GM23338 (cell line): Measurements from ENCODE around the gene HAUS8. TPM values are rescaled to one million over a fixed set of nuclear protein-coding genes. Genes with fewer than 3 reads are reported as not detected.

Experiments
- ATAC-seq: fragments of 200-7000 bp; cut with Tn5 transposase; 3 replicates; pipeline ENCODE4 v1.9.1; 2020
- DNase-seq: peaks from one replicate; pipeline ENCODE4 v3.0.0-alpha.2; 2015; ENCODE audit warnings: low spot score
- H2AFZ ChIP-seq: fragments of 200-600 bp; sonication (generic); 2 replicates; pipeline ENCODE4 v1.8.0; 2016; ENCODE audit warnings: antibody characterized with exemption, mild to moderate bottlenecking, moderate library complexity
- H3F3A ChIP-seq: fragments of 200-600 bp; sonication (generic); replicated peaks from 2 replicates; pipeline ENCODE4 v1.8.0; 2017; ENCODE audit warnings: antibody characterized with exemption, mixed run types, low read depth
- H3K27ac ChIP-seq: fragments of 200-600 bp; sonication (generic); 2 replicates; pipeline ENCODE4 v1.6.1; 2016; ENCODE audit warnings: low read depth
- H3K27me3 ChIP-seq: fragments of 200-600 bp; sonication (generic); 2 replicates; pipeline ENCODE4 v1.8.0; 2016; ENCODE audit warnings: mild to moderate bottlenecking, mixed run types, moderate library complexity; ENCODE audit not compliant: insufficient read depth
- H3K36me3 ChIP-seq: fragments of 200-600 bp; sonication (generic); 2 replicates; pipeline ENCODE4 v1.8.0; 2016; ENCODE audit warnings: mild to moderate bottlenecking; ENCODE audit not compliant: insufficient read depth
- H3K4me1 ChIP-seq: fragments of 200-600 bp; sonication (generic); 2 replicates; pipeline ENCODE4 v1.8.0; 2016; ENCODE audit warnings: mild to moderate bottlenecking, moderate library complexity; ENCODE audit not compliant: insufficient read depth
- H3K4me2 ChIP-seq: fragments of 200-600 bp; sonication (generic); 2 replicates; pipeline ENCODE4 v1.7.1; 2017; ENCODE audit warnings: mixed run types
- H3K4me3 ChIP-seq: fragments of 200-600 bp; sonication (generic); 2 replicates; pipeline ENCODE4 v1.6.1; 2016; ENCODE audit warnings: mixed run types
- H3K79me2 ChIP-seq: fragments of 200-600 bp; sonication (generic); replicated peaks from 2 replicates; pipeline ENCODE4 v1.8.0; 2017; ENCODE audit warnings: mild to moderate bottlenecking; ENCODE audit not compliant: insufficient read depth
- H3K9me2 ChIP-seq: fragments of 200-600 bp; sonication (generic); 2 replicates; pipeline ENCODE4 v1.8.0; 2017; ENCODE audit not compliant: insufficient read depth
- H4K20me1 ChIP-seq: fragments of 200-600 bp; sonication (generic); replicated peaks from 2 replicates; pipeline ENCODE4 v1.8.0; 2017; ENCODE audit warnings: mild to moderate bottlenecking; ENCODE audit not compliant: insufficient read depth
- H3K27ac Mint-ChIP-seq: 2 replicates; pipeline ENCODE4 v1.8.0; 2020; ENCODE audit warnings: inconsistent platforms, mild to moderate bottlenecking, moderate library complexity, mixed read lengths
- H3K27me3 Mint-ChIP-seq: 3 replicates; pipeline ENCODE4 v1.8.0; 2022; ENCODE audit warnings: low read depth, mild to moderate bottlenecking, moderate library complexity, mixed read lengths, inconsistent platforms; ENCODE audit not compliant: insufficient read depth, poor library complexity
- H3K36me3 Mint-ChIP-seq: 3 replicates; pipeline ENCODE4 v1.8.0; 2021; ENCODE audit warnings: low read depth, mild to moderate bottlenecking, inconsistent platforms, moderate library complexity, mixed read lengths
- H3K4me1 Mint-ChIP-seq: 3 replicates; pipeline ENCODE4 v1.8.0; 2020; ENCODE audit warnings: mild to moderate bottlenecking, inconsistent platforms, mixed read lengths
- H3K4me3 Mint-ChIP-seq: 3 replicates; pipeline ENCODE4 v1.8.0; 2021; ENCODE audit warnings: moderate library complexity, mild to moderate bottlenecking, inconsistent platforms, mixed read lengths
- H3K9me3 Mint-ChIP-seq: 3 replicates; pipeline ENCODE4 v1.8.0; 2020; ENCODE audit warnings: moderate library complexity, mild to moderate bottlenecking, inconsistent platforms, mixed read lengths
- CREB1 ChIP-seq: fragments of 250-450 bp; sonication (Bioruptor Pico); IDR thresholded peaks from 2 replicates; pipeline ENCODE4 v1.5.0; 2020; ENCODE audit warnings: low read depth, mild to moderate bottlenecking, moderate library complexity
- EZH2 ChIP-seq: fragments of 200-600 bp; sonication (generic); IDR thresholded peaks from one replicate; pipeline ENCODE4 v1.8.0; 2017; ENCODE audit warnings: antibody characterized with exemption, mild to moderate bottlenecking, low read depth; ENCODE audit not compliant: unreplicated experiment
- EZH2phosphoT487 ChIP-seq: fragments of 200-600 bp; sonication (generic); IDR thresholded peaks from one replicate; pipeline ENCODE4 v1.8.1; 2018; ENCODE audit warnings: antibody characterized with exemption; ENCODE audit not compliant: unreplicated experiment
- JUNB ChIP-seq: IDR thresholded peaks from one replicate; pipeline ENCODE4 v1.6.1; 2016; ENCODE audit warnings: antibody characterized with exemption; ENCODE audit not compliant: unreplicated experiment
- NANOG ChIP-seq: IDR thresholded peaks from 2 replicates; pipeline ENCODE4 v1.6.1; 2016; ENCODE audit warnings: antibody characterized with exemption, borderline replicate concordance
- POLR2AphosphoS5 ChIP-seq: IDR thresholded peaks from 2 replicates; pipeline ENCODE4 v1.6.1; 2016; ENCODE audit warnings: antibody characterized with exemption, low read depth
- STAT1 ChIP-seq: IDR thresholded peaks from one replicate; pipeline ENCODE4 v1.6.1; 2016; ENCODE audit warnings: antibody characterized with exemption; ENCODE audit not compliant: unreplicated experiment
- polyA plus RNA-seq: library from polyadenylated mRNA; unstranded; fragments of >200 nt; fragmentation: Nextera tagmentation; extraction: Ambion mirVana; gene quantifications from 2 replicates; pipeline ENCODE4 v1.2.1, GENCODE V29; 2016
- total RNA-seq: library from RNA; depleted of rRNA; stranded (reverse); fragments of >200 nt; shearing (Covaris generic); gene quantifications from 2 replicates; pipeline ENCODE4 v1.2.3, GENCODE V29; 2014
- TF ChIP-seq, protein P1 (sequence below): fragments of 250-450 bp; sonication (Bioruptor Pico); IDR thresholded peaks from 2 replicates; pipeline ENCODE4 v1.5.0; 2020; ENCODE audit warnings: mild to moderate bottlenecking, moderate library complexity
- TF ChIP-seq, protein P2 (sequence below), 2 experiments: fragments of 200-600 bp in 1 of 2; sonication (generic) in 1 of 2; conservative IDR thresholded peaks; 2 replicates each; pipeline versions ENCODE4 v1.5.1 to v1.6.1; 2016 to 2017; ENCODE audit warnings: antibody characterized with exemption in 2 of 2, low read depth in 2 of 2, mild to moderate bottlenecking in 2 of 2, moderate library complexity in 1 of 2
- TF ChIP-seq, protein P3 (sequence below): IDR thresholded peaks from 2 replicates; pipeline ENCODE4 v1.6.1; 2016; ENCODE audit warnings: antibody characterized with exemption

HAUS8 gene
- total and polyA plus RNA-seq, 2 experiments from 2014 or later, result 11.1 to 33.3 TPM

DNA sequence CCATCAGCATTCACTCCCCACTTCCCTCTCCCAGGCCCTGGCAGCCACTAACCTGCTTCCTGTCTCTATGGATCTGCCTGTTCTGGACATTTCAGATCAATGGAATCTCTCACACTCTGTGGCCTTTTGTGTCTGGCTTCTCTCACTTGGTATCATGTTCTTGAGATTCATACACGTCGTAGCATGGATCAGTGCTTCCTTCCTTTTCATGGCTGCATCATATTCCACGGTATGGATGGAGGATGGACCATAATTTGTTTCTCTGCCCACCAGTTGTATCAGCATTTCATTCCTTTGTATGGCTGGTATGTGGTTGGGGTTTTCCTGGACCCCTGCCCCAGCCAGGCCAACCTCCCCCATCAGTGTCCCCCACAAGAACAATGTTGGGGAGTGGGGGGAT is 36.5 kb upstream of the HAUS8 start (continued):
- TF ChIP-seq, protein P1, sequence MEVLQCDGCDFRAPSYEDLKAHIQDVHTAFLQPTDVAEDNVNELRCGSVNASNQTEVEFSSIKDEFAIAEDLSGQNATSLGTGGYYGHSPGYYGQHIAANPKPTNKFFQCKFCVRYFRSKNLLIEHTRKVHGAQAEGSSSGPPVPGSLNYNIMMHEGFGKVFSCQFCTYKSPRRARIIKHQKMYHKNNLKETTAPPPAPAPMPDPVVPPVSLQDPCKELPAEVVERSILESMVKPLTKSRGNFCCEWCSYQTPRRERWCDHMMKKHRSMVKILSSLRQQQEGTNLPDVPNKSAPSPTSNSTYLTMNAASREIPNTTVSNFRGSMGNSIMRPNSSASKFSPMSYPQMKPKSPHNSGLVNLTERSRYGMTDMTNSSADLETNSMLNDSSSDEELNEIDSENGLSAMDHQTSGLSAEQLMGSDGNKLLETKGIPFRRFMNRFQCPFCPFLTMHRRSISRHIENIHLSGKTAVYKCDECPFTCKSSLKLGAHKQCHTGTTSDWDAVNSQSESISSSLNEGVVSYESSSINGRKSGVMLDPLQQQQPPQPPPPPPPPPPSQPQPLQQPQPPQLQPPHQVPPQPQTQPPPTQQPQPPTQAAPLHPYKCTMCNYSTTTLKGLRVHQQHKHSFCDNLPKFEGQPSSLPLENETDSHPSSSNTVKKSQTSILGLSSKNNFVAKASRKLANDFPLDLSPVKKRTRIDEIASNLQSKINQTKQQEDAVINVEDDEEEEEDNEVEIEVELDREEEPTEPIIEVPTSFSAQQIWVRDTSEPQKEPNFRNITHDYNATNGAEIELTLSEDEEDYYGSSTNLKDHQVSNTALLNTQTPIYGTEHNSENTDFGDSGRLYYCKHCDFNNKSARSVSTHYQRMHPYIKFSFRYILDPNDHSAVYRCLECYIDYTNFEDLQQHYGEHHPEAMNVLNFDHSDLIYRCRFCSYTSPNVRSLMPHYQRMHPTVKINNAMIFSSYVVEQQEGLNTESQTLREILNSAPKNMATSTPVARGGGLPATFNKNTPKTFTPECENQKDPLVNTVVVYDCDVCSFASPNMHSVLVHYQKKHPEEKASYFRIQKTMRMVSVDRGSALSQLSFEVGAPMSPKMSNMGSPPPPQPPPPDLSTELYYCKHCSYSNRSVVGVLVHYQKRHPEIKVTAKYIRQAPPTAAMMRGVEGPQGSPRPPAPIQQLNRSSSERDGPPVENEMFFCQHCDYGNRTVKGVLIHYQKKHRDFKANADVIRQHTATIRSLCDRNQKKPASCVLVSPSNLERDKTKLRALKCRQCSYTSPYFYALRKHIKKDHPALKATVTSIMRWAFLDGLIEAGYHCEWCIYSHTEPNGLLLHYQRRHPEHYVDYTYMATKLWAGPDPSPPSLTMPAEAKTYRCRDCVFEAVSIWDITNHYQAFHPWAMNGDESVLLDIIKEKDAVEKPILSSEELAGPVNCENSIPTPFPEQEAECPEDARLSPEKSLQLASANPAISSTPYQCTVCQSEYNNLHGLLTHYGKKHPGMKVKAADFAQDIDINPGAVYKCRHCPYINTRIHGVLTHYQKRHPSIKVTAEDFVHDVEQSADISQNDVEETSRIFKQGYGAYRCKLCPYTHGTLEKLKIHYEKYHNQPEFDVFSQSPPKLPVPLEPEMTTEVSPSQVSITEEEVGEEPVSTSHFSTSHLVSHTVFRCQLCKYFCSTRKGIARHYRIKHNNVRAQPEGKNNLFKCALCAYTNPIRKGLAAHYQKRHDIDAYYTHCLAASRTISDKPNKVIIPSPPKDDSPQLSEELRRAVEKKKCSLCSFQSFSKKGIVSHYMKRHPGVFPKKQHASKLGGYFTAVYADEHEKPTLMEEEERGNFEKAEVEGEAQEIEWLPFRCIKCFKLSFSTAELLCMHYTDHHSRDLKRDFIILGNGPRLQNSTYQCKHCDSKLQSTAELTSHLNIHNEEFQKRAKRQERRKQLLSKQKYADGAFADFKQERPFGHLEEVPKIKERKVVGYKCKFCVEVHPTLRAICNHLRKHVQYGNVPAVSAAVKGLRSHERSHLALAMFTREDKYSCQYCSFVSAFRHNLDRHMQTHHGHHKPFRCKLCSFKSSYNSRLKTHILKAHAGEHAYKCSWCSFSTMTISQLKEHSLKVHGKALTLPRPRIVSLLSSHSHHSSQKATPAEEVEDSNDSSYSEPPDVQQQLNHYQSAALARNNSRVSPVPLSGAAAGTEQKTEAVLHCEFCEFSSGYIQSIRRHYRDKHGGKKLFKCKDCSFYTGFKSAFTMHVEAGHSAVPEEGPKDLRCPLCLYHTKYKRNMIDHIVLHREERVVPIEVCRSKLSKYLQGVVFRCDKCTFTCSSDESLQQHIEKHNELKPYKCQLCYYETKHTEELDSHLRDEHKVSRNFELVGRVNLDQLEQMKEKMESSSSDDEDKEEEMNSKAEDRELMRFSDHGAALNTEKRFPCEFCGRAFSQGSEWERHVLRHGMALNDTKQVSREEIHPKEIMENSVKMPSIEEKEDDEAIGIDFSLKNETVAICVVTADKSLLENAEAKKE (CRISPR knock-in tag), result no peak
- no peak for TF ChIP-seq POLR2AphosphoS5
- TF ChIP-seq CREB1 (CRISPR knock-in tag), result no peak
- no peak for TF ChIP-seq EZH2
- TF ChIP-seq STAT1, result no peak
- TF ChIP-seq EZH2phosphoT487, result no peak
- no peak for TF ChIP-seq NANOG
- TF ChIP-seq, protein P2, sequence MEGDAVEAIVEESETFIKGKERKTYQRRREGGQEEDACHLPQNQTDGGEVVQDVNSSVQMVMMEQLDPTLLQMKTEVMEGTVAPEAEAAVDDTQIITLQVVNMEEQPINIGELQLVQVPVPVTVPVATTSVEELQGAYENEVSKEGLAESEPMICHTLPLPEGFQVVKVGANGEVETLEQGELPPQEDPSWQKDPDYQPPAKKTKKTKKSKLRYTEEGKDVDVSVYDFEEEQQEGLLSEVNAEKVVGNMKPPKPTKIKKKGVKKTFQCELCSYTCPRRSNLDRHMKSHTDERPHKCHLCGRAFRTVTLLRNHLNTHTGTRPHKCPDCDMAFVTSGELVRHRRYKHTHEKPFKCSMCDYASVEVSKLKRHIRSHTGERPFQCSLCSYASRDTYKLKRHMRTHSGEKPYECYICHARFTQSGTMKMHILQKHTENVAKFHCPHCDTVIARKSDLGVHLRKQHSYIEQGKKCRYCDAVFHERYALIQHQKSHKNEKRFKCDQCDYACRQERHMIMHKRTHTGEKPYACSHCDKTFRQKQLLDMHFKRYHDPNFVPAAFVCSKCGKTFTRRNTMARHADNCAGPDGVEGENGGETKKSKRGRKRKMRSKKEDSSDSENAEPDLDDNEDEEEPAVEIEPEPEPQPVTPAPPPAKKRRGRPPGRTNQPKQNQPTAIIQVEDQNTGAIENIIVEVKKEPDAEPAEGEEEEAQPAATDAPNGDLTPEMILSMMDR (conservative IDR thresholded peaks at IDR 0.05; ENCODE audit: low read depth in 2 of 2), result no peak

DNA sequence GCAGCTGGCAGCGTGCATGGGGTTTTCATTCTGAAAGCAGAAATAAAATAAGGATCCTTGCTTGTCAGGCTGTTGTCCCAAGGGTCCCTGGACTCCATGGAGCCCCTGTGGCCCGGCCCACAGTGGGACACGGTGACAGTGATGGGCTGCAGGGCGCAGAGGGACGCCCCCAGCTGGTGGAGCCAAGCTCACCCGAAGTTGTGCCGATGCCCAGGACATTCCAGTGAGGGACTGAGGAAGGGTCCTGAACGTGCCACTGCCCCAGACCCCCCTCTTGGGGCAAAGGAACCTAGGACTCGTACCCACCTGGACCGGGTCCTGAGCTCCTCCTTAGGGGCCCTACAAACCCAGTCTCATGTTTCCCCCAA is 35.3 kb upstream of the HAUS8 start:
- Mint-ChIP-seq H3K9me3 (no peaks in the 10 kb centered on the region; the same call in 2 of the 3 replicates), H3K4me3 (no peak overlapping the region), H3K27me3 (peaks cover 11% of the 10 kb centered on the region), H3K27ac (no peak overlapping the region), H3K36me3 (peaks cover 15% of the 10 kb centered on the region), H3K4me1 (peaks cover 38% of the 10 kb centered on the region)
- Histone ChIP-seq H2AFZ (no peak overlapping the region), H3F3A (peaks cover 8% of the 10 kb centered on the region), H3K4me2 (no peak overlapping the region), H4K20me1 (peaks cover 3% of the 10 kb centered on the region; the same call in 1 of the 2 replicates), H3K9me2 (no peaks in the 10 kb centered on the region), H3K4me1 (peaks cover 24% of the 10 kb centered on the region), H3K4me3 (no peak overlapping the region), H3K27me3 (no peaks in the 10 kb centered on the region), H3K36me3 (0 out of 2 replicates have a peak, but pooled peaks cover 3% of the 10 kb centered on the region), H3K79me2 (peaks cover 22% of the 10 kb centered on the region), H3K27ac (0 out of 2 replicates have a peak overlapping the region, but pooled peaks have one; percentile 50)
- no peak for DNase-seq
- TF ChIP-seq, protein P3, sequence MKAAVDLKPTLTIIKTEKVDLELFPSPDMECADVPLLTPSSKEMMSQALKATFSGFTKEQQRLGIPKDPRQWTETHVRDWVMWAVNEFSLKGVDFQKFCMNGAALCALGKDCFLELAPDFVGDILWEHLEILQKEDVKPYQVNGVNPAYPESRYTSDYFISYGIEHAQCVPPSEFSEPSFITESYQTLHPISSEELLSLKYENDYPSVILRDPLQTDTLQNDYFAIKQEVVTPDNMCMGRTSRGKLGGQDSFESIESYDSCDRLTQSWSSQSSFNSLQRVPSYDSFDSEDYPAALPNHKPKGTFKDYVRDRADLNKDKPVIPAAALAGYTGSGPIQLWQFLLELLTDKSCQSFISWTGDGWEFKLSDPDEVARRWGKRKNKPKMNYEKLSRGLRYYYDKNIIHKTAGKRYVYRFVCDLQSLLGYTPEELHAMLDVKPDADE, result no peak
- TF ChIP-seq EZH2 (no peak), JUNB (no peak), STAT1 (no peak), POLR2AphosphoS5 (no peak)
- TF ChIP-seq, protein P2 (conservative IDR thresholded peaks at IDR 0.05; ENCODE audit: low read depth in 2 of 2), result peak in 1 of 2 experiments; percentile 30; a peak in 2 of 4 replicates
- no peak for ATAC-seq
